NCI-H1436 treated with DMSO at 0.1 percent for 48 hours (cell line): ENCODE results near the gene INHBB.

Experiments
- DNase-seq: peaks from one replicate; lab custom pipeline; 2025; lab: John Stamatoyannopoulos, UW

Gene INHBB

DNA sequence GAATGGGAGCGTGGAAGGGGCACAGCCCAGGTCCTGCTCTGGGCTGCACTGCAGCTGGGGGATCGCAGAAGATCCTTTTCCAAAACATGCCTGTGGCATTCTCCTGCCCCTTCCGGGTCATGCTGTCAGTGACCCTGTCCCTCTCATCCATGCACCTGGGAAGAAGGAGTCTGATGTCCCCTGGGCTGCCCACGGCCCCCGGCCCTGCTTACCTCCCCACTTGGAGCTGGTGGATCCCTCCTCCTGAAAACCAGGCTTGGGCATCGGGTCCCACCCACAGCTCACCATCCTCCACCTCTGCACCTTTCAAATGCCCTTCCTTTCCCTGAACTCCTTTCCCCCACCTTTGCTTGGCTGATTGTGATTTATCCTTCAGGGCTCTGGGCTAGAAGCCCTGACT, 11.8 kb downstream of the INHBB start:
- no peak for DNase-seq

GRCh38 chr2:120358734-120359465, 13.0 kb downstream of the INHBB start:
- no peak for DNase-seq

- DNase-seq: no peak
Measured at GRCh38 chr2:120360307-120360855, 14.4 kb downstream of the INHBB start.

GRCh38 chr2:120362926-120363325, 17.0 kb downstream of the INHBB start:
- no peak for DNase-seq

GRCh38 chr2:120365236-120365793, 19.4 kb downstream of the INHBB start:
- no peak for DNase-seq

GRCh38 chr2:120366698-120367097, 20.8 kb downstream of the INHBB start:
- no peak for DNase-seq

DNA sequence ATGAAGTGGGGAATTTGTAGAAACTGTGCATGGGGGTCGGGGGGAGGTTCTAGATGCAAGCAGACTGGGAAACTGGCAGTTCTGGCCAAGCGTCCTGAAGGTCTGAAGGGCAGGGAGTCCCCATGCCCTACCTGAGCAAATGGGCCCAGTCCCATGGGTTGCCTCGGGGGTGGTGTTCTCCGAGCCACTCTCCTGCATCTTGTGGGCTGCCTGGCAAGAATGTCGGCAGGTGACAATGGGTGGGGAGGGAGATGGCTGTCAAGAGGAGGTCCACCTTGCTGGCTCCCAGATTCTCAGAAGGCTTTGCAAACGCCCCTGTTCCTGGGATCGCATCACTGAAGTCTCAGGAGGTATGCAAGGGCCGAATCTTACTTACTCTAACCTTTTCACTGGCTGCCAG, 21.3 kb downstream of the INHBB start:
- DNase-seq: no peak

DNA sequence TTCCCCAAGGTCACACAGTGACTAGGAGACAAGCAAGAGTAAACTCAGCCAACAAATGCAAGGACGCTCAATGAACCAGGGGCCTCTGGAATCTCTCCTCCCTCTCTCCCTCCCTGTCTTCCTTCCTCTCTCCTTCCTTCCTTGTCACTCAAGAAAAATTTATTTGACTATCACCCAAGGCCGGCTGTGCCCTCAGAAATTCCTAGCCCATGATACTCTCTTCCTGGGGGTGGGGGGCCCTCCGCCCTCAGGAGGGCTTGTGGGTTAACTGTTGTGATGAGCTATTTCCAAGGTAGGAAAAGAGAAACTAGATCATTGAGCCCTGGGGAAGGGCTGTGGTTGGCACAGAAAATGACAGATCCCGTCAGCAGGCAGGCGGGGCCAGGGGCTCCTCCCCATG, 21.7 kb downstream of the INHBB start:
- no peak for DNase-seq

GRCh38 chr2:120368086-120368485, 22.1 kb downstream of the INHBB start:
- DNase-seq: no peak

DNA sequence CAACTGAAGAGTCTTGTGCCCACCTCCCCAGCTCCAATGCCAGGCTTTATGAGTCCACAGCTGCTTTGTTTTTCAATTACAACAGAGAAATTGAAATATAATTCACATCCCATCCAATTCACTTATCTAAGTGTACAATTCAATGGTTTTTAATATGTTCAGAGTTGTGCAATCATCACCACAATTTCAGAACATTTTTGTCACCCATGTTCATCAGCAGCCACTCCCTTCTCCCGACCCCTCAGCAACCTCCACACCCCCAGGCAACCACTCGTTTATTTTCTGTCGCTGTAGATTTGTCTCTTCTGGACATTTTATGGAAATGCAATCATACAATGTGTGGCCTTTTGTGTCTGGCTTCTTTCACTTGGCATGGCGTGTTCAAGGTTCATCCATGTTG, 23.3 kb downstream of the INHBB start:
- no peak for DNase-seq

DNA sequence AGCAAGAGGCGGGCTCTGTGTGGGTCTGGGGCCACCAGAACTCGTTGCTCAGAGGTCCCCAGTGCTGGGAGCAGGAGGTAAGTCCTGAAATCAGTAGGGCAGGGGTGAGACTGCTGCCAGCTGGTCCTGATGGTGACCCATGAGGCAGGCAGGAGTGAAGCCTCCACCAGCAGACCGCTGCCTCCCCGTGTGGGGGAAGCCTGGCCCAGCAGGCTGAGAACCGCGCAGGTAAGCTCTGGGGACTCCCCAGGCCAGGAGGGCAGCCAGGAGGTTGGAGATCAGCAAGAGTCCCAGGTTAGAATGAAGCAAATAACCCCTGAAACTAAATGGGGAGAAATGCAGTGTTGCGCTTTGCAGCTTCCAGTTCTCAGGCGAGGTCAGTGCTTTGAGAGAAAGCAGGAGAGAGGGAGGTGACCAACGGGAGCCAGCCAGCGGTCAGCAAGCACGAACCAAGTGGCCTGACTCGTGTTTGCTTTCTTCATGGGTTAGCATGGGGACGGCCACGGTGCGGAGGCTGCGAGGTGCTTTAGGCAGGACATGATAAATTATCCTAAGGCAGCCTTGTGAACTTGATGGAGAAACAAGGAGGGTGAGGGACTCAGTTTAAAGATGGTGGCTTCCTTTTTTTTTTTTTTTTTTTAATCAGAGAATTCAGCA, 26.2 kb downstream of the INHBB start:
- DNase-seq: no peak

GRCh38 chr2:120372816-120373215, 26.9 kb downstream of the INHBB start:
- DNase-seq: no peak

DNA sequence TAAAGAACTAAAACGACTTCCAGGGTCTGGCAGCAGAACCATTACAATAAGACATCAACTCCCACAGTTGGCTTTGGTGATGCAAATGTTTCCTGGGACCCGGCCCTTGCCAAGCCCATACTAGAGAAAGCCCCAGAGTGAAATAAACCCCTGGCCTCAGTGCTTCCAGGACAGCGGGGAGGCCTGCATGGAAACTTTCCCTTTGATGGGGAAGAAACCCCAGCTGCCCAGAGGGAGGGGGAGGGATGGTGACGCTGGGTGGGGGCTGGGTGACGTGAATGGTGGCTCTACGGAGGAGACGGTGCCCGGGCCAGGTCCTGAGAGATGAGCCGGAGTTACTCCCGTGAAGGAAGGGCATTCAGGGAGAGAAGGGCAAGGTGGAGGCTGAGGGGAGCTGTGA, 27.5 kb downstream of the INHBB start:
- DNase-seq: no peak

- DNase-seq: no peak
Measured at GRCh38 chr2:120374821-120375220, 28.9 kb downstream of the INHBB start.

DNA sequence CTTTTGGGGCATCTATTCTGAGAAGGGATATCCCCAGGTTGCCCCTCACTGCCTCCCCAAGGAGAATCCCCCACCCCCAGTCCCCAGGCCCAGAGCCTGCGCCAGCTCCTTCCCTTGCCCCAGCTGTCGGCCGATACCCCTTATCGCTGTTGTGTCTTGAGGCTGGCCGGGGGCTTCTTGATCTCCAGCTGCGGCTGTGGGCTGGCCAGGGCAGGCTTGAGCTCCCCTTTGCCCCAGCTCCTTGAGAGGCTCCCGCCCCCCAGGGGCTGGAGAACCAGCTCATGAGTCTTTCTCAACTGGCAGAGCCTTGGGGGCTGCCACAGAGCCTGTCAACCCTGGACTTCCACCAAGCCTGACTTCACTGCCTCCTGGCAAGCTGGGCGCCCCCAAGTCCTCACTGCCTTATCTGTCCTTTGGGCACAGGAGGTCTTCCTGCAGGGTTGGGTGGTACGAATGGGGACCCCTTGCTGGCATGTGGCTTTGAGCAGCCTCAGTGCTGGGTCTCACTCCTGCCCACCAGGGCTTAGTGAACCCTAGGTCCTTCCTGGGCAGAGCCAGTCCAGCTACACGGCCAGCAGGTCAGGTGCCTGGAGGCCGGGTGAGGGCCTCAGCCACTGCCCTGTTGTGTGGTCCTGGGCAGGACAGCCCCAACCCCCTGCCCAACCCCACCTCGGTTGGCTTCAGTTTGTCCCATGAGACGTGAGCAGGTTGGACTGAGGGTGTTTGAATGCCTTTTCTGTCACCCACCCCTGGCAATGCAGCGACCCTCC, 29.5 kb downstream of the INHBB start:
- DNase-seq: no peak

DNA sequence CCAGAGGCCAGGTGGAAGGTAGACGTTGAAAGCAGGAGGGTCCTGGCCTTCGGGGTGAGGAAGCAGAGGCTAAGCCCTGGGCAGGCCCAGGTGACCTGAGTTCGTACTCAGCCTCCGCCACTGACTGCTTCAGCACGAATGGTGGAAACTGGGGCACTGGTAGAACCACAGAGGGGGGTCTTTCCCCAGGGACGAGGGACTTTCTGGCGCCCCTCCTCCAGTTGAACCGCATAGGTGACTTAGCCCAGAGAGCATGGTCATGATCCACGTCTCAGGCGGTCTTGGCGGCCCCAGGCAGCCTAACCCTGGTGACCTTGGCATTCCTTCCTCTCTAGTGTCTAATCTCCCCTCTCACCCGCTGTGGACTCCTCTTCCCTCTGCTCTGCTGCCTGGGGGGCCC, 30.2 kb downstream of the INHBB start:
- no peak for DNase-seq

- DNase-seq: no peak
Measured at GRCh38 chr2:120376679-120377640, 31.0 kb downstream of the INHBB start.

GRCh38 chr2:120378605-120379004, 32.7 kb downstream of the INHBB start:
- DNase-seq: no peak

DNA sequence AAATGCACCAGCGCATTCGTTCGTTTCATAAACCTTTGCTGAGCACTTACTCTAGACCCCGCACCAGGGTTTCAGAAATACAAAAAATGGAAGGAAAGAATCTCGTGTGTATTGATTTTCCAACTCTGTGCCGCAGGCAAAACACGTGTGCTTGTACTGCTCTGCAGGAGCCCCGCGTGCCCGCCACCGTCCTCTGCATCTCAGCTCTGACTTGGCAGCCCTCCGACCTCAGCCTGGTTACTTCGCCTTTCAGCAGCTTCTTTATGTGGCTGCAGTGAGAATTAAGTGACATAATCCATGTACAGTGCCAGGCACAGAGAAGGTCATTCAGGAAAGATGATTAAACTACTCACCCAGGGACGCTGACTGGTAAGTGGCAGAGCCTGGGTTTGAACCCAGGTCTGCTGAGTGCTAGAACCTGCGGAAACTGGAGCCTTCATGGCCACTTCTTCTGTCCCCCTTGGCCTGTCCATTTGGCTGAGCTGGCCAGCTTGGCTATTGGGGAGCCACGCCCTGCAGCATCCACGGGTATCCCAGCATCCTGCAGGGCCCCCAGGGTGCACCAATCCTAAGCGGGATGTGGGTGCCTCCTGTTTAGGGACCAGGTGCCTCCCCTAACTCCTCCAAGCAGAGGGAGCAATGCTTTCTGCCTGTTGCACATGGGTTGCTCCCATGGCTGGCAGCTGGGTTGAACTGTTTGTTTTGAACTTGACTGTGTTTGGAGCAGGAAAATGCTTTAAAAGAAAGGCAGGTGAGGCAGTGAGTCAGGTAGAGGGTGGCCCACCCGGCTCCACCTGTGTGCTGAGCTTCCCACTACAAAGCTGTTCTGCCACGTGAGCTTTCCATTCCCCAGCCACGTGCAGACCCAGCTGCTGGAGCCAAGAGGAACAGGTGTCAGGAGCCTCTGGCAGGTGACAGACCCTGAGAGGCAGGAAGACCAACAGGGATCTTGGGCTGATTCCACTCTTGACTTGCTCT, 34.3 kb downstream of the INHBB start:
- peak; percentile 19 for DNase-seq

DNA sequence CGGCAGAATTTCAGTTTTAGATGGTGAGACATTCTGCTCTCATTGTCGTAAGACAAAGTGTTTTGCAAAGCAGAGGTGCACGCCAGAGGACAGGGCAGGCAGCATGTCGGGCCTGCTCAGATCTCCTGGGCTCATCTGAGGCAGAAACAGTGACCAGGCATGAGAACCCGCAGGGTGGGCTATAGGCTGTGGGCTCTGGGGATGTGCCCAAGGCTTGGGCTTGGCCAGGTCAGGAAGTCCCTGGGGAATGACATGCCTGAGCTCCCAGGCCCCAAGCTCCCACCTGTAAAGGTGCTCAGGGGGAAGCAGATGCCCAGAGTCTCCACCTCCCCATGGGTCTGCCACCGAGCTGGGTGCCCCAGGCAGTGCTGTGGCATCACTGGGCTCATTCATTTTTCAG, 35.3 kb downstream of the INHBB start:
- DNase-seq: no peak
